Endothelial cell of umbilical vein (primary cell): ENCODE results near the gene HCFC1. TPM values are rescaled to one million over a fixed set of nuclear protein-coding genes. Genes with fewer than 3 reads are reported as not detected.

Experiments used
- BruUV-seq: library from RNA; stranded (reverse); fragments of 400-500 nt; replicated peaks from 2 replicates; lab custom pipeline; 2021; lab: Mats Ljungman, UMichigan
- CTCF ChIA-PET: fragments of 300-600, 350-600 bp; sonication (Branson Sonifier 250); formaldehyde crosslinking; loops from one replicate; lab custom pipeline; 2021; ENCODE audit warnings: antibody characterized with exemption, inconsistent platforms; lab: Charles Lee
- POLR2A ChIA-PET: fragments of 300-600, 350-600 bp; sonication (Branson Sonifier 250); formaldehyde crosslinking; loops from one replicate; lab custom pipeline; 2021; ENCODE audit warnings: antibody characterized with exemption, inconsistent platforms; lab: Charles Lee
- DNase-seq: peaks from one replicate; pipeline ENCODE4 v3.0.0-alpha.2; 2011; ENCODE audit warnings: low read depth, low spot score
- FAIRE-seq: peaks from 2 replicates; lab custom pipeline; 2011; peaks lifted over from hg19 to GRCh38; lab: Jason Lieb, UNC
- H2AFZ ChIP-seq: 2 replicates; pipeline ENCODE4 v1.6.0; 2012; ENCODE audit warnings: low read depth, low read length, control low read depth, inconsistent platforms
- H3K27ac ChIP-seq: 2 replicates; pipeline ENCODE4 v1.5.1; 2011; ENCODE audit warnings: low read depth, mild to moderate bottlenecking, control low read depth, low read length, moderate library complexity; ENCODE audit not compliant: insufficient read depth
- H3K27me3 ChIP-seq, 2 experiments: 2 replicates each; pipeline versions ENCODE4 v1.6.0 to v1.6.1; 2011; ENCODE audit warnings: low read length in 2 of 2, mixed read lengths in 1 of 2; ENCODE audit not compliant: control insufficient read depth in 2 of 2, insufficient read depth in 2 of 2
- H3K36me3 ChIP-seq, 2 experiments: 2 replicates in 1 of 2; 3 replicates in 1 of 2; pipeline ENCODE4 v1.5.1; 2011; ENCODE audit warnings: low read length in 2 of 2, mild to moderate bottlenecking in 1 of 2, moderate library complexity in 1 of 2; ENCODE audit not compliant: control insufficient read depth in 2 of 2, insufficient read depth in 2 of 2; ENCODE audit errors: extremely low read depth in 1 of 2
- H3K4me1 ChIP-seq: 3 replicates; pipeline ENCODE4 v1.5.1; 2011; ENCODE audit warnings: mild to moderate bottlenecking, low read length; ENCODE audit not compliant: control insufficient read depth, insufficient read depth; ENCODE audit errors: extremely low read depth
- H3K4me2 ChIP-seq: 2 replicates; pipeline ENCODE4 v1.6.1; 2011; ENCODE audit warnings: low read length, control low read depth, mixed read lengths; ENCODE audit not compliant: insufficient read depth
- H3K4me3 ChIP-seq, 3 experiments: fragments of 200-600 bp in 1 of 3; sonication (generic), shearing (Covaris generic) in 1 of 3; replicated peaks in 1 of 3; 2 replicates each; pipeline ENCODE4 v1.5.1; 2011 to 2016; ENCODE audit warnings: control low read depth in 3 of 3, low read length in 3 of 3, mild to moderate bottlenecking in 2 of 3, inconsistent platforms in 1 of 3, low read depth in 1 of 3, moderate library complexity in 1 of 3; ENCODE audit not compliant: insufficient read depth in 1 of 3
- H3K79me2 ChIP-seq: 2 replicates; pipeline ENCODE4 v1.6.0; 2012; ENCODE audit warnings: low read length, inconsistent platforms; ENCODE audit not compliant: control insufficient read depth, insufficient read depth
- H3K9ac ChIP-seq: replicated peaks from 2 replicates; pipeline ENCODE3; 2011; ENCODE audit warnings: low read length, control low read depth; ENCODE audit not compliant: insufficient read depth; ENCODE audit errors: extremely low read depth
- H3K9me1 ChIP-seq: replicated peaks from 3 replicates; pipeline ENCODE4 v1.6.0; 2011; ENCODE audit warnings: mild to moderate bottlenecking, low read length; ENCODE audit not compliant: control insufficient read depth, insufficient read depth; ENCODE audit errors: extremely low read depth
- H3K9me3 ChIP-seq: replicated peaks from 2 replicates; pipeline ENCODE4 v1.5.1; 2012; ENCODE audit warnings: low read length, inconsistent platforms; ENCODE audit not compliant: control insufficient read depth, insufficient read depth
- H4K20me1 ChIP-seq: replicated peaks from 2 replicates; pipeline ENCODE3; 2011; ENCODE audit warnings: mild to moderate bottlenecking, low read length; ENCODE audit not compliant: control insufficient read depth, insufficient read depth; ENCODE audit errors: extremely low read depth
- FOS ChIP-seq: IDR thresholded peaks from 2 replicates; pipeline ENCODE4 v1.6.1; 2011; ENCODE audit warnings: mild to moderate bottlenecking, low read length, moderate library complexity, borderline replicate concordance; ENCODE audit not compliant: insufficient read depth
- JUN ChIP-seq: IDR thresholded peaks from 2 replicates; pipeline ENCODE4 v1.6.1; 2011; ENCODE audit warnings: borderline replicate concordance, low read depth; ENCODE audit not compliant: insufficient read length, insufficient read depth
- POLR2AphosphoS5 ChIP-seq: IDR thresholded peaks from 2 replicates; pipeline ENCODE4 v1.6.1; 2012; ENCODE audit warnings: low read depth, mild to moderate bottlenecking, control low read depth, low read length, moderate library complexity; ENCODE audit not compliant: insufficient read depth
- dilution Hi-C: fragments of 300-500 bp; cut with MboI; formaldehyde crosslinking; loops from one replicate; pipeline ENCODE4 v1.15.0; 2019; ENCODE audit warnings: low sequenced_read_pairs; ENCODE audit not compliant: extremely low pct_ligation_motif_present
- intact Hi-C: fragments of 100-400 bp; cut with micrococcal nuclease; formaldehyde crosslinking; loops from one replicate; pipeline ENCODE4 v1.10.0; 2022
- polyA plus RNA-seq, 4 experiments: library from polyadenylated mRNA; depleted of rRNA in 3 of 4; stranded (reverse) in 3 of 4; unstranded in 1 of 4; fragments of >200 nt; gene quantifications; 2 replicates each; pipeline versions ENCODE4 v1.2.1 to v1.2.3, GENCODE V29; 2011 to 2012; ENCODE audit warnings: missing spikeins in 1 of 4
- total RNA-seq: library from RNA; stranded (reverse); gene quantifications from 2 replicates; pipeline ENCODE4 v1.2.3, GENCODE V29; 2021
- TF ChIP-seq, protein P1 (sequence below): IDR thresholded peaks from 2 replicates; pipeline ENCODE4 v1.6.1; 2011; ENCODE audit not compliant: insufficient read depth, insufficient read length

The HCFC1 gene
- total and polyA plus RNA-seq, 2 donors (not counting 3 experiments of a cell fraction or from before 2014, with no cell fraction given): 15.9 to 85.9 TPM

DNA sequence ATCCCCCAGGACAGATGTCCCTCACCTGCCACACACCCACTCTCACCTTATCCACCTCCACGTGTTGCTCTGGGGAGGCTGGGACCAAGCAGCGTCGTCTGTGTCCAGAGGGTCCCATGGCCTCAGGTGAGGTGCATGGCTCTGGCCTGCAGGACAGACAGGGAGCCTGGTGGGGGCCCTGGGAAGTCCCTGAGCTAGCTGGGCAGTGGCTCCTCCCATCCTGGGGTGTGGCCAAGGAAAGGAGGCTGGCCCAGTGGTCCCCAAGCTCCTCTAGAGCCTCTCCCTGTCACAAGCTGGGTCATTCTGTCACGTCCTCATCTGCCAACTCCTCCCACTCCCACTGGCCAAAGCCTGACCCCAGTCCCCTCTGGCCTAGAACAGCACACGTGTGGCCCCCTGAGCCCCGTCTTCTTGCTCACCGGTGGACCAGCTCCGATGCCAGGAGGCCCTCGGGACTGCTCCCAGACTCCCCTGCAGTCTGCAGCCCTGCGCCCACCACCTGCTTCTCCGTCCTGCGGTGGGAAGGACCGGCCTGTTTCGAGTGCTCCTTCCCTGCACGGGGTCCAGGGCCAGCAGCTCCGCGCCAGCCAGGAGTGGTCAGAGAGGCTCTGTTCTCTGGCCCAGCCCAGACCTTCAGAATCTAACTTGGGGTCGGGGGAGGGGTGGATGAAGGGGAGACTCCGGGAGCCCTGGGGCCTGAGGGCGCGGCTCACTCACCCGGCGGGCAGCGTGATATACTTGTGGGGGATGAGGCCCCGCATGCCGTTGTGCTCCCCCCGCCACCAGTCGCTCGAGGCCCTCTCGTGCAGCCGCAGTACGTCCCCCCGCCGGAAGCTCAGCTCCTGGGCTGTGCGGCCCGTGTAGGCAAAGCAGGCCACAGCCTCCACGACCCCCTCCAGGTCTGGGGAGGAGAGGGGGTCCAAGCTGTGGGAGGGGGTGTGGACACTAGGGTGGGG lies 62.3 kb downstream of the HCFC1 start:
- Histone ChIP-seq H3K4me2 (no peak overlapping the region), H4K20me1 (no peaks in the 10 kb centered on the region), H3K27ac (no peak overlapping the region), H3K4me3 (no peak overlapping the region), H3K36me3 (no peaks in the 10 kb centered on the region), H3K27me3 (no peaks in the 10 kb centered on the region), H3K4me1 (no peaks in the 10 kb centered on the region), H3K9me3 (no peaks in the 10 kb centered on the region), H3K79me2 (no peaks in the 10 kb centered on the region), H2AFZ (no peak overlapping the region), H3K9me1 (no peaks in the 10 kb centered on the region), H3K9ac (no peak overlapping the region)
- ChIA-PET POLR2A (no interaction called here), CTCF (no interaction called here)
- intact Hi-C loops: no loop called here
- no TSS peak for BruUV-seq
- TF ChIP-seq POLR2AphosphoS5: no peak
- TF ChIP-seq JUN: no peak
- TF ChIP-seq FOS: no peak
- no peak for FAIRE-seq
- dilution Hi-C loops: no loop called here
- DNase-seq: no peak

DNA sequence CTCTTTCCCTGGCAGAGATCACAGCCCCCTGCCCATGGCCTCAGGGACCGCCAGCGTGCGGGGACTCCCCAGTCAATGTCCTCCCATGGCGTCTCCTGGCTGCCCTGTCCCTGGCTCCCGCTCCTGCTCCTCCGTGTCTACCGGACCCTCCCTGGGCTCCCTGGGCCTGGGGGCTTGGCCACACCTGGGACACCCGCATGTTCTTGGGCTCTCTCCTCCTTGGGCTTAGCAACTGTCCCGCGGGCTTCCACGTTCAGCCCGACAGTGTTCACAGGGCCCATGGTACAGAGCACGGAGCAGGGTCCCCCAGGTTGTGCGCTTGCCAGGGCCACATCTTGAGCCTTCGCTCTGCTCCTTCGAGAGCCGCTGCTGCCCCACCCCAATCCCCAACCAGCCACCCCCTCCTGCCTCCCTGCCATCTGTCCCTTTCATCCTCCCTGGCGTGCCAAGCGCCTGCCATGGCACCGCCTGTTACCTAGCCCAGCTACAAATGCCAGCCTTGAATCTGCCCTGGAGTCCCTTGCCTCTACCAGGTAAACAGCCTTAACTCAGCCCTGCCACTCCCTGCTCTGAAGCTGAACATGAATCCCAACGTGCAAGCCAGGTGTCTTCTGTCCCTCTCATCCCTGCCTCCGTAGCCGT lies 63.3 kb downstream of the HCFC1 start:
- DNase-seq (no peak), FAIRE-seq (no peak)
- TF ChIP-seq, protein P1, sequence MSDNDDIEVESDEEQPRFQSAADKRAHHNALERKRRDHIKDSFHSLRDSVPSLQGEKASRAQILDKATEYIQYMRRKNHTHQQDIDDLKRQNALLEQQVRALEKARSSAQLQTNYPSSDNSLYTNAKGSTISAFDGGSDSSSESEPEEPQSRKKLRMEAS: no peak
- Histone ChIP-seq H2AFZ (no peak overlapping the region), H3K79me2 (no peaks in the 10 kb centered on the region), H3K9ac (no peak overlapping the region), H3K9me1 (no peaks in the 10 kb centered on the region), H3K27ac (no peak overlapping the region), H3K9me3 (no peaks in the 10 kb centered on the region), H3K36me3 (no peaks in the 10 kb centered on the region), H3K4me2 (no peak overlapping the region), H3K27me3 (no peaks in the 10 kb centered on the region), H4K20me1 (no peaks in the 10 kb centered on the region), H3K4me3 (no peak overlapping the region), H3K4me1 (no peaks in the 10 kb centered on the region)
- ChIA-PET CTCF (no interaction called here), POLR2A (no interaction called here)
- dilution Hi-C loops: no loop called here
- intact Hi-C loops: no loop called here
- BruUV-seq: no TSS peak
